ENCODE measurements around the gene RPL27. TPM values are rescaled to one million over a fixed set of nuclear protein-coding genes. Genes with fewer than 3 reads are reported as not detected.

Gene RPL27
- total and polyA plus RNA-seq, 2 of the 4 experiments (the other 2 are of a cell fraction): 1,595 to 2,806 TPM

- Histone ChIP-seq H4K20me1 (ENCODE audit: insufficient read depth, low read length) (peaks cover 32% of the 10 kb centered on the region; the same call in 1 of the 2 replicates), H4K91ac (ENCODE audit: insufficient read depth, low read depth, low read length) (no peak overlapping the region), H2BK20ac (ENCODE audit: low read depth, low read length) (no peak overlapping the region), H3K18ac (ENCODE audit: low read depth, low read length) (no peak overlapping the region), H3K79me1 (ENCODE audit: low read depth in 1 of 2, low read length in 2 of 2) (peaks cover 15 to 66% of the 10 kb centered on the region in 2 experiments; a peak in 3 of 4 replicates), H4K5ac (ENCODE audit: low read depth, low read length) (no peak overlapping the region), H3K4ac (ENCODE audit: low read depth, low read length) (no peak overlapping the region), H2AK5ac (ENCODE audit: low read depth, low read length) (no peak overlapping the region), H3K14ac (replicated peaks; ENCODE audit: low read depth, low read length) (no peak overlapping the region), H3K4me1 (ENCODE audit: control insufficient read depth, insufficient read depth, low read length) (peaks cover 12% of the 10 kb centered on the region), H2BK5ac (ENCODE audit: low read depth, low read length, poor library complexity, severe bottlenecking) (no peak overlapping the region), H3K9me3 (ENCODE audit: control insufficient read depth, insufficient read depth, low read length) (no peaks in the 10 kb centered on the region), H3K9ac (ENCODE audit: low read depth, low read length) (no peak overlapping the region), H3K23ac (ENCODE audit: low read depth, low read length) (peak overlapping the region; percentile 45), H3K9me1 (ENCODE audit: insufficient read depth, low read length) (peaks cover 27% of the 10 kb centered on the region), H3K27me3 (ENCODE audit: control insufficient read depth, insufficient read depth, low read length) (no peaks in the 10 kb centered on the region), H3K4me2 (ENCODE audit: low read depth, low read length) (no peak overlapping the region), H2AFZ (replicated peaks; ENCODE audit: low read length, poor library complexity) (no peak overlapping the region), H2BK120ac (ENCODE audit: low read depth, low read length) (no peak overlapping the region), H3K56ac (ENCODE audit: extremely low read depth, insufficient read depth, low read length) (no peak overlapping the region), H3K4me3 (ENCODE audit: insufficient read depth, low read depth, low read length) (no peak overlapping the region), H3K36me3 (ENCODE audit: control insufficient read depth, insufficient read depth, low read length) (peaks cover 52% of the 10 kb centered on the region), H2AK9ac (replicated peaks; ENCODE audit: low read depth, low read length, poor library complexity) (peak overlapping the region; percentile 50), H2BK15ac (ENCODE audit: low read depth, low read length) (no peak overlapping the region), H4K8ac (ENCODE audit: low read depth in 2 of 2, low read length in 2 of 2) (no peak overlapping the region), H3K27ac (ENCODE audit: insufficient read depth, low read length) (no peak overlapping the region)
- DNase-seq: no peak
- ChIA-PET POLR2A (ENCODE audit: unreplicated experiment) (no interaction called here), CTCF (no interaction called here)
- WGBS, 2 experiments (ENCODE audit: extremely low coverage in 2 of 2, insufficient read length in 1 of 2): 74% methylated on average over 4 of the region's 19 CpGs; no CpG with 5 or more reads in 1 of the 2 experiments
- dilution Hi-C loops (cut with HindIII; ENCODE audit: low sequenced_read_pairs, unreplicated experiment): no loop called here
- BruUV-seq (replicated peaks): no TSS peak
- intact Hi-C loops (cut with micrococcal nuclease): no loop called here
- in situ Hi-C loops (cut with MboI; ENCODE audit: low sequenced_read_pairs): no loop called here
- ATAC-seq (ENCODE audit: low read depth): no peak
- TF ChIP-seq MAZ (IDR thresholded peaks at IDR 0.05; ENCODE audit: borderline replicate concordance, low read depth, low read length): no peak
- TF ChIP-seq RAD21 (IDR thresholded peaks at IDR 0.05; ENCODE audit: low read length): no peak
- no peak for TF ChIP-seq POLR2A (IDR thresholded peaks at IDR 0.05; ENCODE audit: low read depth, low read length)
- TF ChIP-seq CTCF (conservative IDR thresholded peaks at IDR 0.05; ENCODE audit: low read depth, low read length): no peak
These were observed 20.0 kb downstream of the RPL27 start for GRCh38 chr17:43018008-43018853.

Data from IMR-90 (cell line).